ENCODE measurements around the gene TMEM254. TPM values are rescaled to one million over a fixed set of nuclear protein-coding genes. Genes with fewer than 3 reads are reported as not detected.

The TMEM254 gene
- total RNA-seq, 4 donors from 2014 or later, result 7.4 to 31.5 (median 20.3) TPM

DNA sequence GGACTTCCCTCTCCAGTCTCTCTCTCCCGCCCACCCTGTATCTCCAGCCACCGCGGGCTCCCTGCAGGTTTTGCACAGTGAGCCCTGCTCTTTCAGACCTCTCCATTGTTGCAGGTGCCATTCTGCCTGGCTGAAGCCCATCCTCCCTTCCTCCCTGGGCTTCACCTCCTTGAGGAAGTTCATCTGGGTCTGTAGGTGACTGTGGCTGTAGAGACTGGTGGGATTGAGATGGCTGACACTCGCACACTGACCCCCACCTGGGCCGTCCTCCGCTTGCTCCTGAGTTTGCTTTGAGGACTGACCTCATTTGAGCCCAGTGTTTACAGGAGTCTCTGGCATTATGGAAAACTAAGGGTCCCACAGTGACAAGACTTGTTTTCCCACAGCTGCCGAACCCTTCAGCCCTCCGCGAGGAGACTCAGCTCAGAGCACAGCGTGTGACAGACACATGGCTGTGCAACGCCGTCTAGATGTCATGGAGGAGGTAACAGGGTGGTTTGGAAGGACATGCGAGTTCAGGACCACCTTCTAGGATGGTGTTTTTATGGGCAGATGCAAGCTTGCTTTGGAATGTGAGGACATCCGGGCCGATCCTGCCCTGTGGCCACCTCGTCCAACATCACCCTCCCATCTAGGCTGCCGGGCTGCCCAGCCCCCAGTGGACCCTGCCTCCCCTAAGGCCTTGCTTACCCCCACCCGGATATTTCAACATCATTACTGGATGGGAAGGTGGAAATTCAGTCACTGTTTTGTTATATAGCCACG, 63.4 kb downstream of the TMEM254 start:
- TF ChIP-seq, protein P1, sequence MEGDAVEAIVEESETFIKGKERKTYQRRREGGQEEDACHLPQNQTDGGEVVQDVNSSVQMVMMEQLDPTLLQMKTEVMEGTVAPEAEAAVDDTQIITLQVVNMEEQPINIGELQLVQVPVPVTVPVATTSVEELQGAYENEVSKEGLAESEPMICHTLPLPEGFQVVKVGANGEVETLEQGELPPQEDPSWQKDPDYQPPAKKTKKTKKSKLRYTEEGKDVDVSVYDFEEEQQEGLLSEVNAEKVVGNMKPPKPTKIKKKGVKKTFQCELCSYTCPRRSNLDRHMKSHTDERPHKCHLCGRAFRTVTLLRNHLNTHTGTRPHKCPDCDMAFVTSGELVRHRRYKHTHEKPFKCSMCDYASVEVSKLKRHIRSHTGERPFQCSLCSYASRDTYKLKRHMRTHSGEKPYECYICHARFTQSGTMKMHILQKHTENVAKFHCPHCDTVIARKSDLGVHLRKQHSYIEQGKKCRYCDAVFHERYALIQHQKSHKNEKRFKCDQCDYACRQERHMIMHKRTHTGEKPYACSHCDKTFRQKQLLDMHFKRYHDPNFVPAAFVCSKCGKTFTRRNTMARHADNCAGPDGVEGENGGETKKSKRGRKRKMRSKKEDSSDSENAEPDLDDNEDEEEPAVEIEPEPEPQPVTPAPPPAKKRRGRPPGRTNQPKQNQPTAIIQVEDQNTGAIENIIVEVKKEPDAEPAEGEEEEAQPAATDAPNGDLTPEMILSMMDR (IDR thresholded peaks at IDR 0.05), result no peak
- TF ChIP-seq POLR2A (IDR thresholded peaks at IDR 0.05), result no peak
- Histone ChIP-seq H3K4me1 (peaks cover 4 to 15% (median 13%) of the 10 kb centered on the region in 4 donors), H3K27me3 (no peaks in the 10 kb centered on the region), H3K36me3 (no peaks in the 10 kb centered on the region), H3K27ac (no peak overlapping the region), H3K4me3 (no peak overlapping the region), H3K9me3 (no peaks in the 10 kb centered on the region)
- DNase-seq, result no peak

Other genes starting within 250 kb of the TMEM254 start
- gene SFTPD, start 129.6 kb upstream of the TMEM254 start, total RNA-seq, result not detected
- gene PLAC9, start 54.1 kb downstream of the TMEM254 start, total RNA-seq, result 10 to 100 TPM in 2 of 4 donors, 1 to 10 TPM in 2; 4.0 to 12.4 (median 8.9) TPM
- gene ANXA11, start 126.9 kb downstream of the TMEM254 start, total RNA-seq, result 100 to 1,000 TPM; 110 to 269 (median 238) TPM
- not detected for gene MAT1A, start 211.0 kb downstream of the TMEM254 start, total RNA-seq